DOHH2 (cell line): Measurements from ENCODE around the gene RAB29.

Experiments used
- CTCF ChIP-seq: fragments of 200-600 bp; sonication (generic); IDR thresholded peaks from one replicate; pipeline ENCODE4 v1.5.1; 2014; ENCODE audit warnings: antibody characterized with exemption, mild to moderate bottlenecking, low read depth, low read length; ENCODE audit not compliant: poor library complexity, severe bottlenecking
- EZH2phosphoT487 ChIP-seq: fragments of 200-600 bp; sonication (generic); IDR thresholded peaks from 2 replicates; pipeline ENCODE4 v1.6.1; 2017; ENCODE audit warnings: borderline replicate concordance, mild to moderate bottlenecking, antibody characterized with exemption, low read length, moderate library complexity, mixed read lengths

DNA sequence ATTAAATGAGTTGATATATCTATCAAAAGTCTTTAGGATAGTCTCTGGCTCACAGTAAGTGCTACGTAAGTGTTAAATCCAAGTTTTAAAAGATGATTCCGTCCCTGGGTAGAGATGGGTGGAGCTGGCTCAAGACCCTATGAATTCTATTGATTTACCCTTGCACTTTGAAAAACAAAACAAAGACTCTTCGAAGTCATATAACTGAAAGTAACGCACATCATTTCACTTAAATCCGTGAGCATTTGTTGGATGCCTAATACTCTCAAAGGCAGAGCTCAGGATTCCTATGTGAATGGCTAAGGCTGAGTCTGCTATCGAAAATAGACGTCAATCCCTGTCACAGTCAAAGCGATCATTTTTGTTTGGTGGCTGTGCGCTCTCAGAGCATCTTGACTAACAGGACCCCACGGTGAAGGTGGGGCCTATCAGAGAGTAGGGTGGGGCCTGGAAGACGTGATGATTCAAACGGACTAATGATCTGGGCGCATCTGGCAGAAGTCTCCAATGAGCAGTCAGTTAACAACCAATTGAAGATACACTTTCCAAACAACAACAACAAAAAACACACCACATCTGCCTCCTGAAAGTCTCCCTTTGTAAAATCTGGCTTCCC is 24.1 kb downstream of the RAB29 start:
- TF ChIP-seq CTCF = no peak
- TF ChIP-seq EZH2phosphoT487 = no peak
